HUES64 (cell line): ENCODE results near the gene PERM1.
"Not testable (repeated sequence)": the region's sequence is repeated elsewhere in the genome, so short reads cannot be mapped to it uniquely, and the experiment has no call there.

Experiments
- H3K27ac ChIP-seq: 2 replicates; pipeline ENCODE4 v1.7.0; 2013; ENCODE audit warnings: low read depth, low read length, inconsistent platforms
- H3K27me3 ChIP-seq: 2 replicates; pipeline ENCODE4 v1.6.1; 2013; ENCODE audit warnings: mild to moderate bottlenecking, low read length; ENCODE audit not compliant: insufficient read depth
- H3K36me3 ChIP-seq: 2 replicates; pipeline ENCODE4 v1.6.1; 2013; ENCODE audit warnings: mild to moderate bottlenecking, low read length; ENCODE audit not compliant: insufficient read depth
- H3K4me1 ChIP-seq: 2 replicates; pipeline ENCODE4 v1.6.1; 2013; ENCODE audit warnings: mild to moderate bottlenecking, low read length, moderate library complexity; ENCODE audit not compliant: insufficient read depth
- H3K4me3 ChIP-seq: 2 replicates; pipeline ENCODE4 v1.5.1; 2013; ENCODE audit warnings: mild to moderate bottlenecking, low read length, moderate library complexity
- H3K9ac ChIP-seq: 2 replicates; pipeline ENCODE4 v1.6.1; 2013; ENCODE audit warnings: mild to moderate bottlenecking, low read depth, low read length
- H3K9me3 ChIP-seq: 2 replicates; pipeline ENCODE4 v1.6.1; 2013; ENCODE audit warnings: low read depth, low read length; ENCODE audit not compliant: insufficient read depth
- WGBS: fragments of 150-250, 120-280 bp; methylation state at CpG from one replicate; pipeline ENCODE4 v1.1.7; 2013; ENCODE audit warnings: missing lambda C conversion rate; 5-methylcytosine and 5-hydroxymethylcytosine counted together

Gene PERM1

GRCh38 chr1:995665-996633 lies 14.1 kb upstream of the PERM1 start:
- Histone ChIP-seq H3K4me1 (peaks cover 7% of the 10 kb centered on the region), H3K36me3 (no peaks in the 10 kb centered on the region), H3K27ac (no peak overlapping the region), H3K4me3 (no peak overlapping the region), H3K9ac (no peak overlapping the region), H3K27me3 (peaks cover 67% of the 10 kb centered on the region), H3K9me3 (0 out of 2 replicates have a peak, but pooled peaks cover 3% of the 10 kb centered on the region)
- 63% methylated on average over 22 of the region's 30 CpGs for WGBS

GRCh38 chr1:994546-994945 lies 12.7 kb upstream of the PERM1 start:
- peaks cover 59% of the 10 kb centered on the region for H3K27me3 ChIP-seq
- 91% methylated on average over 6 of the region's 6 CpGs for WGBS
- H3K27ac ChIP-seq, H3K9me3 ChIP-seq, H3K4me1 ChIP-seq, H3K36me3 ChIP-seq, H3K4me3 ChIP-seq, H3K9ac ChIP-seq: not testable (repeated sequence)

- WGBS = 80% methylated on average over 15 of the region's 15 CpGs
- Histone ChIP-seq H3K4me1 (peaks cover 7% of the 10 kb centered on the region), H3K27me3 (peaks cover 59% of the 10 kb centered on the region), H3K4me3 (no peak overlapping the region), H3K9ac (no peak overlapping the region), H3K9me3 (0 out of 2 replicates have a peak, but pooled peaks cover 3% of the 10 kb centered on the region), H3K27ac (no peak overlapping the region), H3K36me3 (no peaks in the 10 kb centered on the region)
Observed at GRCh38 chr1:993379-993995, 11.6 kb upstream of the PERM1 start.

GRCh38 chr1:992362-992761 lies 10.5 kb upstream of the PERM1 start:
- no peak overlapping the region for H3K27ac ChIP-seq
- H3K9me3 ChIP-seq = 0 out of 2 replicates have a peak, but pooled peaks cover 3% of the 10 kb centered on the region
- H3K4me1 ChIP-seq = peaks cover 3% of the 10 kb centered on the region; the same call in 1 of the 2 replicates
- H3K9ac ChIP-seq = no peak overlapping the region
- H3K27me3 ChIP-seq = peaks cover 50% of the 10 kb centered on the region
- no peaks in the 10 kb centered on the region for H3K36me3 ChIP-seq
- no peak overlapping the region for H3K4me3 ChIP-seq
- 96% methylated on average over 7 of the region's 7 CpGs for WGBS

- no peak overlapping the region for H3K9ac ChIP-seq
- H3K27me3 ChIP-seq = peaks cover 45% of the 10 kb centered on the region
- H3K4me1 ChIP-seq = no peaks in the 10 kb centered on the region
- 92% methylated on average over 10 of the region's 10 CpGs for WGBS
- H3K27ac ChIP-seq = no peak overlapping the region
- H3K36me3 ChIP-seq = no peaks in the 10 kb centered on the region
- H3K9me3 ChIP-seq = 0 out of 2 replicates have a peak, but pooled peaks cover 3% of the 10 kb centered on the region
- no peak overlapping the region for H3K4me3 ChIP-seq
Observed at GRCh38 chr1:991895-992294, 10.0 kb upstream of the PERM1 start.

- H3K4me3 ChIP-seq, H3K36me3 ChIP-seq, H3K27ac ChIP-seq, H3K9me3 ChIP-seq, H3K4me1 ChIP-seq, H3K9ac ChIP-seq: not testable (repeated sequence)
- 95% methylated on average over 6 of the region's 6 CpGs for WGBS
- peaks cover 47% of the 10 kb centered on the region for H3K27me3 ChIP-seq
Observed at GRCh38 chr1:991275-991674, 9.4 kb upstream of the PERM1 start.

- not testable (repeated sequence) for H3K27ac ChIP-seq, H3K36me3 ChIP-seq, H3K4me3 ChIP-seq, H3K4me1 ChIP-seq, H3K9ac ChIP-seq, H3K9me3 ChIP-seq
- peaks cover 51% of the 10 kb centered on the region for H3K27me3 ChIP-seq
- WGBS = 79% methylated on average over 5 of the region's 5 CpGs
Observed at GRCh38 chr1:988061-988460, 6.2 kb upstream of the PERM1 start.

GRCh38 chr1:985126-985525 lies 3.2 kb upstream of the PERM1 start:
- 84% methylated on average over 12 of the region's 13 CpGs for WGBS
- Histone ChIP-seq H3K27ac (no peak overlapping the region), H3K9ac (no peak overlapping the region), H3K27me3 (peaks cover 64% of the 10 kb centered on the region), H3K9me3 (no peaks in the 10 kb centered on the region), H3K36me3 (no peaks in the 10 kb centered on the region), H3K4me3 (no peak overlapping the region), H3K4me1 (no peaks in the 10 kb centered on the region)

- H3K27me3 ChIP-seq = peaks cover 60% of the 10 kb centered on the region
- no peak overlapping the region for H3K4me3 ChIP-seq
- H3K4me1 ChIP-seq = no peaks in the 10 kb centered on the region
- 66% methylated on average over 9 of the region's 12 CpGs for WGBS
- no peak overlapping the region for H3K27ac ChIP-seq
- no peaks in the 10 kb centered on the region for H3K9me3 ChIP-seq
- H3K9ac ChIP-seq = no peak overlapping the region
- no peaks in the 10 kb centered on the region for H3K36me3 ChIP-seq
Observed at GRCh38 chr1:984476-984814, 2.6 kb upstream of the PERM1 start.

GRCh38 chr1:983798-984475 lies 2.0 kb upstream of the PERM1 start:
- WGBS = 23% methylated on average over 29 of the region's 29 CpGs
- no peak overlapping the region for H3K27ac ChIP-seq

More at GRCh38 chr1:983798-984475, 2.0 kb upstream of the PERM1 start:
- Histone ChIP-seq H3K4me1 (no peaks in the 10 kb centered on the region), H3K27me3 (peaks cover 55% of the 10 kb centered on the region), H3K36me3 (no peaks in the 10 kb centered on the region), H3K4me3 (no peak overlapping the region), H3K9ac (no peak overlapping the region), H3K9me3 (no peaks in the 10 kb centered on the region)
